RWPE1 (cell line): Measurements from ENCODE around the gene HTR7.

Experiments used
- CTCF ChIA-PET: fragments of 350-600 bp; sonication (Branson Sonifier 250); formaldehyde crosslinking; extraction: SDS; loops from one replicate; lab custom pipeline; 2021; lab: Yijun Ruan, JAX
- POLR2A ChIA-PET: fragments of 400-600 bp; formaldehyde crosslinking; extraction: SDS; loops from one replicate; lab custom pipeline; 2020; ENCODE audit warnings: antibody characterized with exemption; ENCODE audit not compliant: low non-redundant PET; lab: Yijun Ruan, JAX
- DNase-seq: peaks from one replicate; pipeline ENCODE4 v3.0.0; 2012; ENCODE audit warnings: low spot score
- H3K27ac ChIP-seq: fragments of 450-650 bp; 2 replicates; pipeline ENCODE4 v1.5.1; 2017
- CTCF ChIP-seq: fragments of 450-650 bp; conservative IDR thresholded peaks from 2 replicates; pipeline ENCODE4 v1.5.1; 2017; ENCODE audit warnings: low read depth, mild to moderate bottlenecking

HTR7 gene

GRCh38 chr10:90732581-90732980 is 125.3 kb downstream of the HTR7 start:
- ChIA-PET POLR2A (no interaction called here), CTCF (no interaction called here)
- H3K27ac ChIP-seq: no peak overlapping the region
- no peak for TF ChIP-seq CTCF
- no peak for DNase-seq

GRCh38 chr10:90723416-90724068 is 134.3 kb downstream of the HTR7 start:
- ChIA-PET CTCF (interaction anchor here (0.6 to 0.7 kb wide), 3 partner anchors 157 to 765 kb away, joined by 3 read pairs; no protein-coding TSS in a partner anchor), POLR2A (no interaction called here)

GRCh38 chr10:90722832-90723231 is 135.0 kb downstream of the HTR7 start:
- no peak overlapping the region for H3K27ac ChIP-seq
- TF ChIP-seq CTCF: no peak
- CTCF ChIA-PET: no interaction called here
- POLR2A ChIA-PET: interaction anchor here (0.5 kb wide), 1 partner anchor 1981 kb away, joined by 4 read pairs; no protein-coding TSS in a partner anchor
- no peak for DNase-seq

More at GRCh38 chr10:90723416-90724068, 134.3 kb downstream of the HTR7 start:
- DNase-seq: peak; percentile 9
- no peak for TF ChIP-seq CTCF
- no peak overlapping the region for H3K27ac ChIP-seq

- no peak for TF ChIP-seq CTCF
- no peak overlapping the region for H3K27ac ChIP-seq
- CTCF ChIA-PET: interaction anchor here (0.6 to 1.0 kb wide), 2 partner anchors 21 to 152 kb away, joined by 3 read pairs; no protein-coding TSS in a partner anchor
- DNase-seq: no peak
- POLR2A ChIA-PET: no interaction called here
Measured at GRCh38 chr10:90718182-90718581, 139.7 kb downstream of the HTR7 start.

GRCh38 chr10:90712529-90712928 is 145.3 kb downstream of the HTR7 start:
- POLR2A ChIA-PET: no interaction called here
- CTCF ChIA-PET: no interaction called here
- no peak for DNase-seq
- TF ChIP-seq CTCF: no peak
- no peak overlapping the region for H3K27ac ChIP-seq

- POLR2A ChIA-PET: no interaction called here
- no peak for TF ChIP-seq CTCF
- CTCF ChIA-PET: interaction anchor here (0.6 kb wide), 1 partner anchor 541 kb away, joined by 4 read pairs; no protein-coding TSS in a partner anchor
- no peak for DNase-seq
- H3K27ac ChIP-seq: no peak overlapping the region
Measured at GRCh38 chr10:90709727-90710126, 148.1 kb downstream of the HTR7 start.
